ENCODE results near the gene TMEM258.
A peak's percentile ranks its signal among the peaks of the same experiment; 100 is the strongest.

Gene TMEM258

DNA sequence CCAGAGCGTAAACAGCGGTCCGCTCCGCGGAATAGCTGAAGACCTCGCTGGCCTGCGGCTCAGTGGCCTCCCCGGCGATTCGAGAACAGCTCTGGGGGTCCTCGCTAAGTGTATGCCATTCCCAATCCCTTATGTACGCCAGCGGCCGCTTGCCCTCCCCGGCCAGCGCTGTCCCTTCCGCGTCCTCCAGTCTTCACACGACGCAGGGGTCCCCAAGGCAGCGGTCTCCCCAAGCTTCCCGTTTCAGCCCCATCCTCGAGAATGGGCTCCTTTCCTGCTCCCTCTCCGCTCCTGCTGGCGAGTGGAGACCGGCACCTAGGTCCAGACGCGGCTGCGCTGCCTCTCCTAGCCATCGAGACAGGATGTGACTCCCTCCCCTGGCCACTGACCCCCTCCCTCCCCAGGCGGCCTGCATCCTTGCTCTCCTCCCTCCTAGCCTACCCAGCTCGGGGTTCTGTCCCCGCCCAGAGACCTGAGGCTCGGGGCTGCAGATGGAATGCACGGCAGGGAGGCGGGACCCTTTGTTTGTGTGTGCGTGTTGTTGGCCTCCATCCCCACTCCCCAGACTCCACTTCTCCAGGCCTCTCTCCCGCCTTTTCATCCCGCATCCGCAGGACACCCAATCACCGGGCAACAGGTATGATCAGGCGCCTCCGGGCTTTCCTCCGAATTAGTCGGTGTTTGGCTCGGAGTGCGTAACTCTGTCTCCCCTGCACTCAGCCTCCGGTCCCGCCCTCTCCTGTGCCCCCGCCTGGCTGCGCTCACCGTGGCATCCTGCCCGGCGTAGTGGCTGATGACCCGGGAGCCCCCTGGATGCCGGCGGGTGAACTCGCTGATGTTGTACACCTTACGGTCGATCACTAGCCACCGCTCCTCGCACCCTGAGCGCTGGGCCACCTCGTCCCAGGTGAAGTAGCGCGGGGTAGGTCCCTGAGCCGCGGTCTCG, 23.7 kb upstream of the TMEM258 start:
- TF ChIP-seq, protein P1, sequence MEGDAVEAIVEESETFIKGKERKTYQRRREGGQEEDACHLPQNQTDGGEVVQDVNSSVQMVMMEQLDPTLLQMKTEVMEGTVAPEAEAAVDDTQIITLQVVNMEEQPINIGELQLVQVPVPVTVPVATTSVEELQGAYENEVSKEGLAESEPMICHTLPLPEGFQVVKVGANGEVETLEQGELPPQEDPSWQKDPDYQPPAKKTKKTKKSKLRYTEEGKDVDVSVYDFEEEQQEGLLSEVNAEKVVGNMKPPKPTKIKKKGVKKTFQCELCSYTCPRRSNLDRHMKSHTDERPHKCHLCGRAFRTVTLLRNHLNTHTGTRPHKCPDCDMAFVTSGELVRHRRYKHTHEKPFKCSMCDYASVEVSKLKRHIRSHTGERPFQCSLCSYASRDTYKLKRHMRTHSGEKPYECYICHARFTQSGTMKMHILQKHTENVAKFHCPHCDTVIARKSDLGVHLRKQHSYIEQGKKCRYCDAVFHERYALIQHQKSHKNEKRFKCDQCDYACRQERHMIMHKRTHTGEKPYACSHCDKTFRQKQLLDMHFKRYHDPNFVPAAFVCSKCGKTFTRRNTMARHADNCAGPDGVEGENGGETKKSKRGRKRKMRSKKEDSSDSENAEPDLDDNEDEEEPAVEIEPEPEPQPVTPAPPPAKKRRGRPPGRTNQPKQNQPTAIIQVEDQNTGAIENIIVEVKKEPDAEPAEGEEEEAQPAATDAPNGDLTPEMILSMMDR (IDR thresholded peaks at IDR 0.05; ENCODE audit: low read depth, low read length): no peak
- peaks cover 29% of the 10 kb centered on the region for H3K36me3 ChIP-seq
- peak; percentile 58 for DNase-seq

DNA sequence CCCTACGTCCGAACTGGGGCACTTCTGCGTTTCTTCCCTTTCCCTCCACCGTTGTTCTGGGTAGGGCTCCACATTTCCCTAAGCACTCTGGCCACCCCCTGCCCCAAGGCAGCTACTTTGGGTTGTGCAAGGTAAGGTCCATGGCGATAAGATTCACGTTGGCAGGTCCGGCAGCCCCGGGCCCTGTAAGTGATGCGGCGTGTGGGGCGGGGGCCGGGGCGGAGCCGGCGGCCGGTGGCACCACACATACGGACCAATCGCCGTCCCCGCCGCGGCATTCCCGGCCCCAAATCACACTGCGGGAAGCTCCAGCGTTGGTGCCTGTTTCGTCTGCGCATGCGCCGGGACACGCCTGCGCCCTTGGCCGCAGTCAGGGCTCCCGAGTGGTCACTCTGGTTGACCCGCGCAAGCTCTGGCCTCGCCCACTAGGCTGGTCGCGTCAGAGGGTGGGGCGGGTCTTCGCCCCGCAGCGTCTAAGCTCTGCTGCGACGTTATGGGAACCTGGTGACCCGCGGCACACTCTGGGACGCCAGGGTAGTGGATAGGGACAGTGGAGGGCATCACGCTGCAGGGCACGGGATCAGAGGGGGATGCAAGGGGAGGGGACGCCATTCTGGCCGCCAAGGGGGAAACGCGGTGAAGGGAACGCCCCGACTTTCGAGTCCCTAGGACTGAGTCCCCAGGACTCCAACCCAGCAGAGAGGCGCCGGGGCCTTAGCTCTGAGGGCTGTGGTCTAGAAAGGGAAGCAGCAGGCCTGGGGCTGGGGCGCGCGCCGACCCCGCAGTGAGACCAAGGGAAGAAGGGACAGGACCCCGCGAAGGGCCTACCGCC, 22.8 kb upstream of the TMEM258 start:
- peaks cover 37% of the 10 kb centered on the region for H3K36me3 ChIP-seq
- peak overlapping the region; percentile 81 for H3K4me3 ChIP-seq (ENCODE audit: low read depth, low read length)
- TF ChIP-seq, protein P1 (IDR thresholded peaks at IDR 0.05; ENCODE audit: low read depth, low read length): no peak
- no peaks in the 10 kb centered on the region for H3K9me3 ChIP-seq
- H3K27me3 ChIP-seq: no peaks in the 10 kb centered on the region
- DNase-seq: peak; percentile 85
- no peaks in the 10 kb centered on the region for H3K4me1 ChIP-seq

More for the DNA sequence above, 23.7 kb upstream of the TMEM258 start:
- Histone ChIP-seq H3K4me1 (no peaks in the 10 kb centered on the region), H3K9me3 (no peaks in the 10 kb centered on the region), H3K4me3 (ENCODE audit: low read depth, low read length) (peak overlapping the region; percentile 81), H3K27me3 (no peaks in the 10 kb centered on the region)

DNA sequence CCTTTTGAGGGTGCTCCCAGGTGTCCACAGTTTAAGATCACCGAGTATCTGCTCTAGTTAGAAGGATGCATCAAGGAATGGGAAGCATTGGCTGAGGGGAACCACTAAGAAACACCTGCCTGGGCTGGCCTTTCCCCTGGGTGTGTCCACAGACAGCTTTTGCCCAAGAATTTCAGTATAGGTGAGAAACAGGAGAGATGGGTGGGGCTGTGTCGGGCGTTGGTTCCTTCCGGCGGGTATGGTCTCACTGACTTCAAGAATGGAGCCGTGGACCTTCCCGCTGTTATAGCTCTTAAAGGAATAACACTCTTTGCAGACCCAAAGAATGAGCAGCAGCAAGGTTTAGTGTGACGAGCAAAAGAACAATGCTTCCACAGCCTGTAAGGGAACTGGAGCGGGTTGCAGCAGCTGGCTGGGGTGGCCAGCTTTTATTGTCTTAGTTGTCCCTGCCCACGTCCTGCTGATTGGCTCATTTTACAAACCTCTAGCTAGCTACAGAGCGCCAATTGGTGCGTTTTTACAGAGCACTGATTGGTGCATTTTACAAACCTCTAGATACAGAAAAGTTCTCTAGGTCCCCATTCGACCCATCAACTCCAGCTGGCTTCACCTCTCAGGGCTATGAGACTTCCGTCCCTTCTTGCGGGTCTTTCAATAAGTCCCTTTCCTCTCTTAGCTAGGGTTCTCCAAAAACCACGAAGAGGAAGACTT, 22.0 kb upstream of the TMEM258 start:
- TF ChIP-seq, protein P1 (IDR thresholded peaks at IDR 0.05; ENCODE audit: low read depth, low read length): no peak
- Histone ChIP-seq H3K27me3 (no peaks in the 10 kb centered on the region), H3K4me3 (ENCODE audit: low read depth, low read length) (peak overlapping the region; percentile 29; the same call in 1 of the 2 replicates), H3K36me3 (peaks cover 45% of the 10 kb centered on the region), H3K9me3 (no peaks in the 10 kb centered on the region), H3K4me1 (no peaks in the 10 kb centered on the region)
- DNase-seq: peak; percentile 30

DNA sequence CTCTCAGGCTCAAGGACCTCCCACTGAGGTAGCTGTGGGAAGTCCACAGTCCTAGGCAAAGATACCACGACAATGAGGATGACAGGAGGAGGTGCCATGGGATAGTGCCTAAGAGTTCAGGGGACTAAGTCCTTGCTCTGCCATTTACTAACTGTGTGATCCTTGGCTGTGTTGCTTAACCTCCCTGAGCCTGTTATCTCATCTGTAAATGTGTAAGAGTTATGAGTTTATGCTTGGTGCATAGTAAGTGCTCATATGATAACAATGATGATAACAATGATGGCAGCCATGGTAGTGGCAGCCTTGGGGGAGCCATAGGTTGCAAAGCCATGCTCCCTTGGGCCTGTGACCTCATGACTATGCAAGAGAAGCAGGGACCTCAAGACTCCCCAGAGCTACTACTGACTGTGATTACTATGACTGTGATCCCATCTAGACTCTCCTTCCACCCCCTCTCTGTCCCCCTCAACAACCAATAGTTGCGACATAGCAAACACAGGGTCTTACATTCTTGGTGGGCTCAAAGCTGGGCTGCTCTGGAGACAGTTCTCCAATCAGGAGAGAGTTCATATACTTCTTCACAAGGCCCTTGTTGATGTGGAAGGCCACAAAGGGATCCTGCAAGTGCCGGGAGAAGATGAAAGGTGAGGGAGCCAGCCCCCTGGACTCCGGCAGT, 20.5 kb upstream of the TMEM258 start:
- Histone ChIP-seq H3K36me3 (peaks cover 46% of the 10 kb centered on the region), H3K27me3 (no peaks in the 10 kb centered on the region), H3K4me1 (no peaks in the 10 kb centered on the region), H3K4me3 (ENCODE audit: low read depth, low read length) (no peak overlapping the region), H3K9me3 (no peaks in the 10 kb centered on the region)
- DNase-seq: no peak
- TF ChIP-seq, protein P1 (IDR thresholded peaks at IDR 0.05; ENCODE audit: low read depth, low read length): no peak

DNA sequence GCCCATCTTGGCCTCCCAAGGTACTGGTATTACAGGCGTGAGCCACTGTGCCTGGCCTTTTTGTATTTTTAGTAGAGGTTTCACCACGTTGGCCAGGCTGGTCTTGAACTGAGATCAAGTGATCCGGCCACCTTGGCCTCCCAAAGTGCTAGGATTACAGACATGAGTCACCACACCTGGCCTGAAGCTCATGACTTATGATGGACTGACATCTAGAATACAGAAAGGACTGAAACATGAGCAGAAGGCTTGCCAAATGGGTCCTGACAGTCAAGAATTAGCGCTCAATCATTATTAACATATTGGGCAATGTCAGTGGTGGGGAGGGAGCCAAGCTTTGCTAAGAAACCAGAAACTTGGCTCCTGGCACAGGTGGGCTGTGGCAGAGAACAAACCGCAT, 19.4 kb upstream of the TMEM258 start:
- Histone ChIP-seq H3K4me3 (ENCODE audit: low read depth, low read length) (no peak overlapping the region), H3K9me3 (no peaks in the 10 kb centered on the region), H3K4me1 (no peaks in the 10 kb centered on the region), H3K27me3 (no peaks in the 10 kb centered on the region), H3K36me3 (peaks cover 50% of the 10 kb centered on the region)
- TF ChIP-seq, protein P1 (IDR thresholded peaks at IDR 0.05; ENCODE audit: low read depth, low read length): no peak
- no peak for DNase-seq
